A549 (cell line): ENCODE data around the gene SNTB2. TPM values are rescaled to one million over a fixed set of nuclear protein-coding genes. Genes with fewer than 3 reads are reported as not detected.

Experiments used
- BHLHE40 ChIP-seq: IDR thresholded peaks from 2 replicates; pipeline ENCODE4 v1.6.1; 2012; ENCODE audit warnings: low read depth, low read length, inconsistent platforms
- CBX2 ChIP-seq: fragments of 200-600 bp; sonication (generic); IDR thresholded peaks from 2 replicates; pipeline ENCODE4 v1.6.1; 2016; ENCODE audit warnings: low read depth, mild to moderate bottlenecking, borderline replicate concordance
- CBX8 ChIP-seq: fragments of 200-600 bp; sonication (generic); IDR thresholded peaks from 2 replicates; pipeline ENCODE4 v1.6.1; 2016
- CEBPB ChIP-seq, 2 experiments: fragments of >200 bp in 1 of 2; sonication (Bioruptor Twin) in 1 of 2; formaldehyde crosslinking in 1 of 2; IDR thresholded peaks; 2 replicates each; pipeline ENCODE4 v1.6.1; 2012 to 2016
- CHD2 ChIP-seq: fragments of 150-350 bp; IDR thresholded peaks from 2 replicates; pipeline ENCODE4 v1.6.1; 2014; ENCODE audit warnings: low read length; ENCODE audit not compliant: partially characterized antibody
- CHD4 ChIP-seq: fragments of 200-600 bp; sonication (generic); IDR thresholded peaks from 2 replicates; pipeline ENCODE4 v1.6.1; 2016; ENCODE audit warnings: antibody characterized with exemption, mild to moderate bottlenecking, borderline replicate concordance
- ESRRA ChIP-seq: fragments of 150-350 bp; IDR thresholded peaks from 2 replicates; pipeline ENCODE4 v1.6.1; 2014; ENCODE audit warnings: mild to moderate bottlenecking, low read length, borderline replicate concordance
- FOSB ChIP-seq: fragments of 250-450 bp; sonication (Bioruptor Pico); IDR thresholded peaks from 2 replicates; pipeline ENCODE4 v1.5.0; 2020; ENCODE audit warnings: mild to moderate bottlenecking, moderate library complexity
- FOSL2 ChIP-seq, 2 experiments: fragments of 450-650 bp in 1 of 2; fragments of >200 bp in 1 of 2; sonication (Bioruptor Twin) in 1 of 2; formaldehyde crosslinking; IDR thresholded peaks; 2 replicates each; pipeline versions ENCODE4 v1.5.0 to v1.6.1; 2016 to 2020; ENCODE audit warnings: mild to moderate bottlenecking in 1 of 2, moderate library complexity in 1 of 2
- FOXS1 ChIP-seq: fragments of 250-450 bp; sonication (Bioruptor Pico); IDR thresholded peaks from 2 replicates; pipeline ENCODE4 v1.5.0; 2020; ENCODE audit warnings: mild to moderate bottlenecking, moderate library complexity
- GATA3 ChIP-seq: IDR thresholded peaks from 2 replicates; pipeline ENCODE4 v1.6.1; 2012; ENCODE audit warnings: borderline replicate concordance
- MAFK ChIP-seq: fragments of 450-650 bp; IDR thresholded peaks from 2 replicates; pipeline ENCODE4 v1.6.1; 2014; ENCODE audit not compliant: partially characterized antibody
- MAX ChIP-seq: IDR thresholded peaks from 2 replicates; pipeline ENCODE4 v1.6.1; 2012
- MYC ChIP-seq: IDR thresholded peaks from 2 replicates; pipeline ENCODE4 v1.6.1; 2012; ENCODE audit warnings: mild to moderate bottlenecking, inconsistent platforms, low read length, improper control_type of control experiment, borderline replicate concordance
- NR3C1 ChIP-seq: fragments of >200 bp; sonication (Bioruptor Twin); formaldehyde crosslinking; IDR thresholded peaks from 3 replicates; pipeline ENCODE4 v1.6.1; 2017
- PHF8 ChIP-seq: fragments of 200-600 bp; sonication (generic); IDR thresholded peaks from 2 replicates; pipeline ENCODE4 v1.6.1; 2016; ENCODE audit warnings: low read depth, mild to moderate bottlenecking, antibody characterized with exemption, moderate library complexity, borderline replicate concordance
- POLR2A ChIP-seq: IDR thresholded peaks from 2 replicates; pipeline ENCODE4 v1.6.1; 2012; ENCODE audit warnings: mild to moderate bottlenecking, low read length
- POLR2AphosphoS2 ChIP-seq: conservative IDR thresholded peaks from 2 replicates; pipeline ENCODE4 v1.6.1; 2012; ENCODE audit warnings: low read length, improper control_type of control experiment, inconsistent platforms
- RAD21 ChIP-seq, 2 experiments: fragments of >200 bp in 1 of 2; sonication (Bioruptor Twin) in 1 of 2; formaldehyde crosslinking in 1 of 2; IDR thresholded peaks in 1 of 2; conservative IDR thresholded peaks in 1 of 2; 2 replicates in 1 of 2; 3 replicates in 1 of 2; pipeline ENCODE4 v1.6.1; 2012 to 2018; ENCODE audit warnings: inconsistent platforms in 1 of 2
- RNF2 ChIP-seq: fragments of 200-600 bp; sonication (generic); IDR thresholded peaks from 2 replicates; pipeline ENCODE4 v1.6.1; 2016; ENCODE audit warnings: low read depth, mild to moderate bottlenecking, antibody characterized with exemption, moderate library complexity, borderline replicate concordance
- SMC3 ChIP-seq: fragments of >200 bp; sonication (Bioruptor Twin); formaldehyde crosslinking; IDR thresholded peaks from 3 replicates; pipeline ENCODE4 v1.6.1; 2018; ENCODE audit warnings: inconsistent platforms
- SREBF2 ChIP-seq: fragments of 450-650 bp; IDR thresholded peaks from 2 replicates; pipeline ENCODE4 v1.6.1; 2014; ENCODE audit warnings: mild to moderate bottlenecking, moderate library complexity
- TP53 ChIP-seq: fragments of 250-450 bp; sonication (Bioruptor Pico); IDR thresholded peaks from 2 replicates; pipeline ENCODE4 v1.5.0; 2021; ENCODE audit warnings: mild to moderate bottlenecking, moderate library complexity
- ZSCAN20 ChIP-seq: fragments of 250-450 bp; sonication (Bioruptor Pico); IDR thresholded peaks from 2 replicates; pipeline ENCODE4 v1.8.0; 2022; ENCODE audit warnings: mild to moderate bottlenecking, moderate library complexity
- polyA plus RNA-seq, 4 experiments: library from polyadenylated mRNA; depleted of rRNA in 3 of 4; stranded (reverse); fragments of >200 nt; fragmentation: RNase III in 1 of 4; extraction: RNeasy Plus Mini Kit Qiagen cat#74134 plus additional on column Dnase treatment in 1 of 4; gene quantifications; 2 replicates in 3 of 4; 3 replicates in 1 of 4; pipeline ENCODE4 v1.2.3, GENCODE V29; 2011 to 2017
- TF ChIP-seq, protein P1 (sequence below): fragments of 250-450 bp; sonication (Bioruptor Pico); IDR thresholded peaks from 2 replicates; pipeline ENCODE4 v1.5.0; 2020; ENCODE audit warnings: low read depth, mild to moderate bottlenecking, moderate library complexity
- TF ChIP-seq, protein P2 (sequence below): fragments of >200 bp; sonication (Bioruptor Twin); formaldehyde crosslinking; IDR thresholded peaks from 2 replicates; pipeline ENCODE4 v1.6.1; 2016
- TF ChIP-seq, protein P3 (sequence below): fragments of 250-450 bp; sonication (Bioruptor Pico); IDR thresholded peaks from 2 replicates; pipeline ENCODE4 v1.5.0; 2021; ENCODE audit warnings: mild to moderate bottlenecking, moderate library complexity, borderline replicate concordance

Gene SNTB2
- polyA plus RNA-seq, 2 of the 4 experiments (the other 2 are of a cell fraction), result 7.8 to 20.8 TPM

DNA sequence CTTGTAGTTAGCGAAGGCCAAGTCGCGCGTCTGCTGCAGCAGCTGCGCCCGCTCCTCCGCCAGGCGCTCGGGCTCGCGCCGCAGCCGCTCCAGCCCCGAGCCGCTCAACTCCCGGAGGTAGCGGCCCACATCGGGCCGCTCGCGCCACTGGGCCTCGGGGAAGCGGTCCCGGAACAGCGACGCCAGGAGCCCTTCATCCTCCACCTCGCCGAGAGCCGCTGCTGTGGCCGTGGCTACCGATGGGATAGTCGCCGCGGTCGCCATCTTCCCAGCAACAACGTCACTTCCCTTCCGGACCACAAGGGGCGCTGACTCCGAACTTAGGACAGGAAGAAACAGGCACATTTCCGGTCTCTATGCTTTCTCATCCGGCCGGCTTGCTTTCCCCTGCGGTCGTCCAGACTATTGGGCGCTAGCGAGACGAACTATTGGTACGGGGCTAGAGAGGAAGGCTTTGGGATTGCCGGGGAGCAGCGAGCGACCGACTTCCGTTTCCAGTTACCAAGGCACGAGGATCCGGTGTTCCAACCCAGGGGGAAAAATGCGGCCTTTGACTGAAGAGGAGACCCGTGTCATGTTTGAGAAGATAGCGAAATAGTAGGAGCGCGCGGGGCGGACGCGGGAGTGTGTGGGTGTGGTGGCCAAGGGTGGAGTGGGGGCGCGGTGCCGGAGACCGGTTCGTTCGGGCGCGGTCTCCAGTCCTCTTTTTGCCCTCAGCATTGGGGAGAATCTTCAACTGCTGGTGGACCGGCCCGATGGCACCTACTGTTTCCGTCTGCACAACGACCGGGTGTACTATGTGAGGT is 152.5 kb downstream of the SNTB2 start, which contains the start of the genes COG8 and NIP7 (continued):
- no peak for TF ChIP-seq RNF2
- no peak for TF ChIP-seq CBX2
- TF ChIP-seq, protein P1, sequence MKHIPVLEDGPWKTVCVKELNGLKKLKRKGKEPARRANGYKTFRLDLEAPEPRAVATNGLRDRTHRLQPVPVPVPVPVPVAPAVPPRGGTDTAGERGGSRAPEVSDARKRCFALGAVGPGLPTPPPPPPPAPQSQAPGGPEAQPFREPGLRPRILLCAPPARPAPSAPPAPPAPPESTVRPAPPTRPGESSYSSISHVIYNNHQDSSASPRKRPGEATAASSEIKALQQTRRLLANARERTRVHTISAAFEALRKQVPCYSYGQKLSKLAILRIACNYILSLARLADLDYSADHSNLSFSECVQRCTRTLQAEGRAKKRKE, result no peak
- TF ChIP-seq FOXS1 (CRISPR knock-in tag), result no peak
- no peak; the same call in 1 of the 2 replicates for TF ChIP-seq GATA3
- no peak for TF ChIP-seq ZSCAN20
- TF ChIP-seq BHLHE40, result 0 out of 2 replicates have a peak, but pooled peaks have one; percentile 5
- peak in 1 of 2 experiments; percentile 32; a peak in 1 of 4 replicates for TF ChIP-seq CEBPB (IDR thresholded peaks at IDR 0.05)
- no peak for TF ChIP-seq FOSB (CRISPR knock-in tag)
- TF ChIP-seq CBX8, result no peak
- TF ChIP-seq, protein P2, sequence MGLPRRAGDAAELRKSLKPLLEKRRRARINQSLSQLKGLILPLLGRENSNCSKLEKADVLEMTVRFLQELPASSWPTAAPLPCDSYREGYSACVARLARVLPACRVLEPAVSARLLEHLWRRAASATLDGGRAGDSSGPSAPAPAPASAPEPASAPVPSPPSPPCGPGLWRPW, result no peak
- TF ChIP-seq NR3C1, result no peak
- TF ChIP-seq, protein P3, sequence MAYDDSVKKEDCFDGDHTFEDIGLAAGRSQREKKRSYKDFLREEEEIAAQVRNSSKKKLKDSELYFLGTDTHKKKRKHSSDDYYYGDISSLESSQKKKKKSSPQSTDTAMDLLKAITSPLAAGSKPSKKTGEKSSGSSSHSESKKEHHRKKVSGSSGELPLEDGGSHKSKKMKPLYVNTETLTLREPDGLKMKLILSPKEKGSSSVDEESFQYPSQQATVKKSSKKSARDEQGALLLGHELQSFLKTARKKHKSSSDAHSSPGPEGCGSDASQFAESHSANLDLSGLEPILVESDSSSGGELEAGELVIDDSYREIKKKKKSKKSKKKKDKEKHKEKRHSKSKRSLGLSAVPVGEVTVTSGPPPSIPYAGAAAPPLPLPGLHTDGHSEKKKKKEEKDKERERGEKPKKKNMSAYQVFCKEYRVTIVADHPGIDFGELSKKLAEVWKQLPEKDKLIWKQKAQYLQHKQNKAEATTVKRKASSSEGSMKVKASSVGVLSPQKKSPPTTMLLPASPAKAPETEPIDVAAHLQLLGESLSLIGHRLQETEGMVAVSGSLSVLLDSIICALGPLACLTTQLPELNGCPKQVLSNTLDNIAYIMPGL (CRISPR knock-in tag), result no peak
- TF ChIP-seq MYC, result peak; percentile 53; the same call in 1 of the 2 replicates
- no peak for TF ChIP-seq SREBF2
- TF ChIP-seq CHD2, result no peak
- peak; percentile 97 for TF ChIP-seq MAX
- no peak for TF ChIP-seq SMC3
- no peak for TF ChIP-seq ESRRA
- no peak for TF ChIP-seq CHD4
- TF ChIP-seq RAD21 (conservative IDR thresholded peaks at IDR 0.05 in 1 of 2, IDR thresholded peaks at IDR 0.05 in 1 of 2), result 0 out of 5 replicates have a peak, but pooled peaks of 1 of the 2 experiments have one; percentile 17
- TF ChIP-seq POLR2AphosphoS2, result no peak
- TF ChIP-seq FOSL2 (IDR thresholded peaks at IDR 0.05), result no peak
- TF ChIP-seq FOSL2 (CRISPR knock-in tag; IDR thresholded peaks at IDR 0.05), result no peak
- no peak for TF ChIP-seq TP53 (CRISPR knock-in tag)
- peak; percentile 69; the same call in 1 of the 2 replicates for TF ChIP-seq PHF8
- no peak for TF ChIP-seq MAFK
- peak; percentile 84 for TF ChIP-seq POLR2A
